Body of pancreas (tissue), 4 donors: ENCODE measurements around the gene AFAP1L1. TPM values are rescaled to one million over a fixed set of nuclear protein-coding genes. Genes with fewer than 3 reads are reported as not detected.

Experiments
- ATAC-seq: fragments of 150-250 bp; one replicate; pipeline ENCODE4 v1.9.1; 2016
- DNase-seq, 4 donors: peaks; one replicate each; pipeline ENCODE4 v3.0.0-alpha.2; 2019
- H3K27ac ChIP-seq, 4 donors: fragments of 200-600 bp; sonication (generic); 1 replicate in 3 of 4; 2 replicates in 1 of 4; pipeline versions ENCODE4 v1.5.1 to v1.6.1; 2016 to 2019; ENCODE audit warnings: mild to moderate bottlenecking in 1 of 4, mixed read lengths in 1 of 4, moderate library complexity in 1 of 4
- H3K27me3 ChIP-seq, 2 donors: fragments of 200-600 bp; sonication (generic); one replicate each; pipeline ENCODE4 v1.6.0; 2016; ENCODE audit warnings: mild to moderate bottlenecking in 1 of 2
- H3K36me3 ChIP-seq, 2 donors: fragments of 200-600 bp; sonication (generic); replicated peaks in 1 of 2; 2 replicates each; pipeline ENCODE4 v1.5.1; 2016; ENCODE audit warnings: low read depth in 2 of 2; ENCODE audit not compliant: insufficient read depth in 1 of 2
- H3K4me1 ChIP-seq: fragments of 200-600 bp; sonication (generic); one replicate; pipeline ENCODE4 v1.6.0; 2016
- H3K4me3 ChIP-seq, 2 donors: fragments of 200-600 bp; sonication (generic); 1 replicate in 1 of 2; 2 replicates in 1 of 2; pipeline ENCODE4 v1.5.1; 2016 to 2019
- H3K9me3 ChIP-seq, 3 donors: fragments of 200-600 bp; sonication (generic); 1 replicate in 2 of 3; 2 replicates in 1 of 3; pipeline ENCODE4 v1.5.1; 2016
- CTCF ChIP-seq, 7 experiments: fragments of 450-650 bp in 4 of 7; fragments of 200-600 bp in 3 of 7; sonication (generic) in 3 of 7; IDR thresholded peaks; one replicate each; pipeline ENCODE4 v1.5.1; 2016 to 2019; ENCODE audit warnings: antibody characterized with exemption in 7 of 7
- POLR2A ChIP-seq, 3 donors: fragments of 450-650 bp; IDR thresholded peaks; one replicate each; pipeline ENCODE4 v1.6.1; 2016; ENCODE audit warnings: antibody characterized with exemption in 3 of 3, mild to moderate bottlenecking in 2 of 3
- WGBS, 2 donors: methylation state at CpG; one replicate each; pipeline ENCODE4 v1.1.5; 2017; 5-methylcytosine and 5-hydroxymethylcytosine counted together
- intact Hi-C: fragments of 100-400 bp; cut with DNase I; formaldehyde crosslinking; loops from one replicate; pipeline ENCODE4 v1.15.1; 2023
- total RNA-seq, 2 donors: library from RNA; depleted of rRNA; stranded (reverse); fragments of >200 nt; gene quantifications; one replicate each; pipeline ENCODE4 v1.1.0, GENCODE V29; 2016

Gene AFAP1L1
- total RNA-seq, 2 donors from 2014 or later: 2.9 to 5.9 TPM

- no peak overlapping the region for H3K4me3 ChIP-seq
- WGBS, 2 donors: 68 to 77% methylated on average over 2 of the region's 2 CpGs
- H3K4me1 ChIP-seq: no peaks in the 10 kb centered on the region
- H3K9me3 ChIP-seq: no peaks in the 10 kb centered on the region
- ATAC-seq (no peak), DNase-seq (no peak)
- intact Hi-C loops: no loop called here
- H3K36me3 ChIP-seq: no peaks in the 10 kb centered on the region
- no peak for TF ChIP-seq POLR2A (IDR thresholded peaks at IDR 0.05)
- TF ChIP-seq CTCF (IDR thresholded peaks at IDR 0.05): no peak
- H3K27me3 ChIP-seq: no peaks in the 10 kb centered on the region
- H3K27ac ChIP-seq: no peak overlapping the region
These were observed 62.2 kb downstream of the AFAP1L1 start for GRCh38 chr5:149333711-149334443.

GRCh38 chr5:149337736-149338135 is 66.1 kb downstream of the AFAP1L1 start:
- TF ChIP-seq POLR2A (IDR thresholded peaks at IDR 0.05) (no peak), CTCF (IDR thresholded peaks at IDR 0.05) (no peak)
- no peak for DNase-seq
- intact Hi-C loops: no loop called here
- Histone ChIP-seq H3K4me3 (no peak overlapping the region), H3K9me3 (no peaks in the 10 kb centered on the region), H3K27me3 (no peaks in the 10 kb centered on the region), H3K27ac (no peak overlapping the region), H3K4me1 (no peaks in the 10 kb centered on the region), H3K36me3 (no peaks in the 10 kb centered on the region)
- 89 to 91% methylated on average over 4 of the region's 4 CpGs for WGBS, 2 donors
- no peak for ATAC-seq

GRCh38 chr5:149338364-149338763 is 66.7 kb downstream of the AFAP1L1 start:
- 54 to 60% methylated on average over 1 of the region's 1 CpG for WGBS, 2 donors
- intact Hi-C loops: no loop called here
- TF ChIP-seq POLR2A (IDR thresholded peaks at IDR 0.05) (no peak), CTCF (IDR thresholded peaks at IDR 0.05) (no peak)
- DNase-seq: no peak
- no peaks in the 10 kb centered on the region for H3K4me1 ChIP-seq
- ATAC-seq: no peak
- no peaks in the 10 kb centered on the region for H3K27me3 ChIP-seq
- no peak overlapping the region for H3K27ac ChIP-seq
- no peaks in the 10 kb centered on the region for H3K9me3 ChIP-seq
- H3K36me3 ChIP-seq: no peaks in the 10 kb centered on the region
- no peak overlapping the region for H3K4me3 ChIP-seq

- Histone ChIP-seq H3K9me3 (no peaks in the 10 kb centered on the region), H3K4me3 (no peak overlapping the region), H3K36me3 (no peaks in the 10 kb centered on the region), H3K4me1 (peaks cover 11% of the 10 kb centered on the region), H3K27ac (no peak overlapping the region), H3K27me3 (no peaks in the 10 kb centered on the region)
- intact Hi-C loops: no loop called here
- 55 to 75% methylated on average over 1 of the region's 1 CpG for WGBS, 2 donors
- no peak for DNase-seq
- TF ChIP-seq POLR2A (IDR thresholded peaks at IDR 0.05) (no peak), CTCF (IDR thresholded peaks at IDR 0.05) (no peak)
- ATAC-seq: no peak
These were observed 69.3 kb downstream of the AFAP1L1 start for GRCh38 chr5:149340920-149341319.

GRCh38 chr5:149341876-149342275 is 70.2 kb downstream of the AFAP1L1 start:
- ATAC-seq (no peak), DNase-seq (no peak)
- Histone ChIP-seq H3K4me3 (no peak overlapping the region), H3K27ac (no peak overlapping the region), H3K27me3 (no peaks in the 10 kb centered on the region), H3K9me3 (no peaks in the 10 kb centered on the region), H3K4me1 (peaks cover 17% of the 10 kb centered on the region), H3K36me3 (no peaks in the 10 kb centered on the region)
- intact Hi-C loops: no loop called here
- TF ChIP-seq POLR2A (IDR thresholded peaks at IDR 0.05) (no peak), CTCF (IDR thresholded peaks at IDR 0.05) (no peak)
